HEK293 (cell line): Measurements from ENCODE around the gene BUB3.

Experiments used
- CTCF ChIA-PET: fragments of 350-600 bp; formaldehyde crosslinking; extraction: SDS; loops from one replicate; lab custom pipeline; 2021; ENCODE audit warnings: antibody characterized with exemption; lab: Yijun Ruan, JAX
- POLR2A ChIA-PET: fragments of 300-600 bp; formaldehyde crosslinking; extraction: SDS; loops from one replicate; lab custom pipeline; 2020; ENCODE audit warnings: antibody characterized with exemption, inconsistent platforms; lab: Yijun Ruan, JAX
- H3K27ac ChIP-seq: fragments of 200-500 bp; sonication (Bioruptor generic); 2 replicates; pipeline ENCODE4 v1.5.1; 2014; ENCODE audit warnings: low read depth, low read length, control low read depth, inconsistent platforms; ENCODE audit errors: extremely low read depth
- H3K36me3 ChIP-seq, 2 experiments: fragments of 200-500 bp in 1 of 2; sonication (Bioruptor generic) in 1 of 2; 1 replicate in 1 of 2; 2 replicates in 1 of 2; pipeline ENCODE4 v1.5.1; 2014 to 2017; ENCODE audit warnings: inconsistent platforms in 2 of 2, low read length in 2 of 2; ENCODE audit not compliant: control insufficient read depth in 2 of 2, insufficient read depth in 1 of 2
- H3K4me1 ChIP-seq: fragments of 200-500 bp; sonication (Bioruptor generic); 2 replicates; pipeline ENCODE4 v1.5.1; 2014; ENCODE audit warnings: mild to moderate bottlenecking, low read length, inconsistent platforms; ENCODE audit not compliant: control insufficient read depth, insufficient read depth
- H3K4me3 ChIP-seq: 2 replicates; pipeline ENCODE4 v1.5.1; 2011; ENCODE audit warnings: low read depth, mild to moderate bottlenecking, control low read depth, low read length, moderate library complexity
- H3K9me3 ChIP-seq: fragments of 200-500 bp; sonication (Bioruptor generic); 2 replicates; pipeline ENCODE4 v1.5.1; 2014; ENCODE audit warnings: low read depth, low read length, inconsistent platforms; ENCODE audit not compliant: control insufficient read depth, insufficient read depth
- GLI2 ChIP-seq: fragments of 450-650 bp; formaldehyde crosslinking; IDR thresholded peaks from 2 replicates; pipeline ENCODE4; 2017; ENCODE audit warnings: missing biosample characterization, missing genetic modification characterization, low read depth, borderline replicate concordance
- OSR2 ChIP-seq: fragments of 450-650 bp; formaldehyde crosslinking; IDR thresholded peaks from 2 replicates; pipeline ENCODE4 v1.5.1; 2016; ENCODE audit warnings: missing biosample characterization, missing genetic modification characterization
- PRDM1 ChIP-seq: fragments of 450-650 bp; formaldehyde crosslinking; IDR thresholded peaks from 2 replicates; pipeline ENCODE4; 2016; ENCODE audit warnings: missing biosample characterization, missing genetic modification characterization
- YY2 ChIP-seq: fragments of 450-650 bp; formaldehyde crosslinking; IDR thresholded peaks from 2 replicates; pipeline ENCODE4 v1.5.1; 2016; ENCODE audit warnings: missing biosample characterization, missing genetic modification characterization
- ZBTB7A ChIP-seq: fragments of 450-650 bp; formaldehyde crosslinking; IDR thresholded peaks from 2 replicates; pipeline ENCODE4 v1.5.1; 2016; ENCODE audit warnings: low read depth, missing biosample characterization, missing genetic modification characterization
- ZNF121 ChIP-seq: fragments of 450-650 bp; formaldehyde crosslinking; IDR thresholded peaks from 2 replicates; pipeline ENCODE4 v1.5.1; 2016; ENCODE audit warnings: missing biosample characterization, missing genetic modification characterization
- ZNF132 ChIP-seq: fragments of 450-650 bp; formaldehyde crosslinking; IDR thresholded peaks from 2 replicates; pipeline ENCODE4 v1.5.1; 2017; ENCODE audit warnings: missing biosample characterization, missing genetic modification characterization, borderline replicate concordance
- ZNF133 ChIP-seq: fragments of 450-650 bp; formaldehyde crosslinking; IDR thresholded peaks from 2 replicates; pipeline ENCODE4 v1.5.1; 2016; ENCODE audit warnings: missing biosample characterization, missing genetic modification characterization
- ZNF146 ChIP-seq: fragments of 450-650 bp; formaldehyde crosslinking; IDR thresholded peaks from 2 replicates; pipeline ENCODE4 v1.5.1; 2016; ENCODE audit warnings: missing biosample characterization, missing genetic modification characterization
- ZNF155 ChIP-seq: fragments of 450-650 bp; formaldehyde crosslinking; IDR thresholded peaks from 2 replicates; pipeline ENCODE4 v1.5.1; 2016; ENCODE audit warnings: missing biosample characterization, missing genetic modification characterization
- ZNF157 ChIP-seq: fragments of 450-650 bp; formaldehyde crosslinking; IDR thresholded peaks from 2 replicates; pipeline ENCODE4 v1.5.1; 2016; ENCODE audit warnings: missing biosample characterization, missing genetic modification characterization
- ZNF169 ChIP-seq: fragments of 450-650 bp; formaldehyde crosslinking; IDR thresholded peaks from 2 replicates; pipeline ENCODE4 v1.5.1; 2016; ENCODE audit warnings: missing biosample characterization, missing genetic modification characterization
- ZNF202 ChIP-seq: fragments of 450-650 bp; formaldehyde crosslinking; IDR thresholded peaks from 2 replicates; pipeline ENCODE4 v1.5.1; 2016; ENCODE audit warnings: missing biosample characterization, missing genetic modification characterization, borderline replicate concordance
- ZNF23 ChIP-seq: fragments of 450-650 bp; formaldehyde crosslinking; IDR thresholded peaks from 2 replicates; pipeline ENCODE4 v1.5.1; 2016; ENCODE audit warnings: missing biosample characterization, missing genetic modification characterization, borderline replicate concordance
- ZNF24 ChIP-seq: fragments of 450-650 bp; formaldehyde crosslinking; IDR thresholded peaks from 2 replicates; pipeline ENCODE4 v1.5.1; 2016; ENCODE audit warnings: missing biosample characterization, missing genetic modification characterization
- ZNF266 ChIP-seq: fragments of 450-650 bp; formaldehyde crosslinking; IDR thresholded peaks from 2 replicates; pipeline ENCODE4 v1.5.1; 2016; ENCODE audit warnings: missing biosample characterization, missing genetic modification characterization, low read depth
- ZNF416 ChIP-seq: fragments of 450-650 bp; formaldehyde crosslinking; IDR thresholded peaks from 2 replicates; pipeline ENCODE4 v1.5.1; 2016; ENCODE audit warnings: missing biosample characterization, missing genetic modification characterization
- ZNF473 ChIP-seq: fragments of 450-650 bp; formaldehyde crosslinking; IDR thresholded peaks from 2 replicates; pipeline ENCODE4 v1.5.1; 2017; ENCODE audit warnings: missing biosample characterization, missing genetic modification characterization
- ZNF530 ChIP-seq: fragments of 450-650 bp; formaldehyde crosslinking; IDR thresholded peaks from 2 replicates; pipeline ENCODE4 v1.5.1; 2016; ENCODE audit warnings: low read depth, missing biosample characterization, missing genetic modification characterization
- ZNF555 ChIP-seq: fragments of 450-650 bp; formaldehyde crosslinking; conservative IDR thresholded peaks from 2 replicates; pipeline ENCODE4 v1.5.1; 2017; ENCODE audit warnings: missing biosample characterization, mild to moderate bottlenecking, missing genetic modification characterization, inconsistent platforms
- ZNF561 ChIP-seq: fragments of 450-650 bp; IDR thresholded peaks from 2 replicates; pipeline ENCODE4 v1.5.1; 2018; ENCODE audit warnings: missing biosample characterization, missing genetic modification characterization, borderline replicate concordance
- ZNF629 ChIP-seq: fragments of 450-650 bp; formaldehyde crosslinking; IDR thresholded peaks from 2 replicates; pipeline ENCODE4 v1.5.1; 2017; ENCODE audit warnings: missing biosample characterization, missing genetic modification characterization
- ZNF658 ChIP-seq: fragments of 450-650 bp; formaldehyde crosslinking; IDR thresholded peaks from 2 replicates; pipeline ENCODE4; 2016; ENCODE audit warnings: missing biosample characterization, missing genetic modification characterization
- ZNF792 ChIP-seq: fragments of 450-650 bp; formaldehyde crosslinking; IDR thresholded peaks from 2 replicates; pipeline ENCODE4 v1.5.1; 2016; ENCODE audit warnings: missing biosample characterization, missing genetic modification characterization
- ZNF837 ChIP-seq: fragments of 450-650 bp; formaldehyde crosslinking; IDR thresholded peaks from 2 replicates; pipeline ENCODE4 v1.5.1; 2016; ENCODE audit warnings: missing biosample characterization, missing genetic modification characterization
- ZSCAN16 ChIP-seq: fragments of 450-650 bp; formaldehyde crosslinking; IDR thresholded peaks from 2 replicates; pipeline ENCODE4 v1.5.1; 2016; ENCODE audit warnings: missing biosample characterization, missing genetic modification characterization
- TF ChIP-seq, protein P1 (sequence below): fragments of 450-650 bp; formaldehyde crosslinking; IDR thresholded peaks from 2 replicates; pipeline ENCODE4 v1.5.1; 2017; ENCODE audit warnings: missing biosample characterization, mild to moderate bottlenecking, missing genetic modification characterization, moderate library complexity
- TF ChIP-seq, protein P2 (sequence below): sonication (generic); formaldehyde crosslinking; IDR thresholded peaks from 2 replicates; pipeline ENCODE4 v1.8.1; 2022; ENCODE audit warnings: mild to moderate bottlenecking, moderate library complexity, missing genetic modification reagents
- TF ChIP-seq, protein P3 (sequence below): fragments of 450-650 bp; formaldehyde crosslinking; IDR thresholded peaks from 2 replicates; pipeline ENCODE4 v1.5.1; 2016; ENCODE audit warnings: missing biosample characterization, missing genetic modification characterization

The BUB3 gene

DNA sequence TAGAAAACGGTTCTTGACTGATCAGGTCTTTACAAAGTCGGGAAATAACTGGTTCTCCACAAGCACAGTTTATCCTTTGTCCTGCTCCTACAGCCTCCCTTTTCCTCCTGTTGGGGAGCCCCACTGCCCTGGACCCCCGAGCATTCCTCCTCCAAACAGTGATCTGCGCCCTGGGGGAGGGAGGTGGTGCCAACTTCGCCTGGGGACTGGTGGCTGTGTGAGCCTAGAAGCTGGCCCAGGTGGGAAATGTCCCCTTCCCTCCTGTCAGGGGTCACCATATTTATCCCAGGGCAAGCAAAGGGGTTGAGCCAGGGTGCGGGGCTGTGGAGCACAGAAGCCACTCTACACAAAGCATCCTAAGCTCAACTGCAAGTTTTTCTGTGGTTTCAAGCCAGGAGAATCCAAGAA lies 13.2 kb upstream of the BUB3 start:
- TF ChIP-seq, protein P1, sequence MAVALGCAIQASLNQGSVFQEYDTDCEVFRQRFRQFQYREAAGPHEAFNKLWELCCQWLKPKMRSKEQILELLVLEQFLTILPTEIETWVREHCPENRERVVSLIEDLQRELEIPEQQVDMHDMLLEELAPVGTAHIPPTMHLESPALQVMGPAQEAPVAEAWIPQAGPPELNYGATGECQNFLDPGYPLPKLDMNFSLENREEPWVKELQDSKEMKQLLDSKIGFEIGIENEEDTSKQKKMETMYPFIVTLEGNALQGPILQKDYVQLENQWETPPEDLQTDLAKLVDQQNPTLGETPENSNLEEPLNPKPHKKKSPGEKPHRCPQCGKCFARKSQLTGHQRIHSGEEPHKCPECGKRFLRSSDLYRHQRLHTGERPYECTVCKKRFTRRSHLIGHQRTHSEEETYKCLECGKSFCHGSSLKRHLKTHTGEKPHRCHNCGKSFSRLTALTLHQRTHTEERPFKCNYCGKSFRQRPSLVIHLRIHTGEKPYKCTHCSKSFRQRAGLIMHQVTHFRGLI (tag by site-specific recombination), result no peak
- TF ChIP-seq PRDM1 (tag by site-specific recombination) (no peak), ZNF530 (tag by site-specific recombination) (no peak), ZNF24 (no peak), ZNF837 (tag by site-specific recombination) (no peak), ZNF133 (tag by site-specific recombination) (no peak), OSR2 (tag by site-specific recombination) (no peak), ZNF202 (no peak), ZNF146 (tag by site-specific recombination) (no peak), ZNF266 (tag by site-specific recombination) (no peak)
- Histone ChIP-seq H3K36me3 (no peaks in the 10 kb centered on the region), H3K4me3 (no peak overlapping the region), H3K4me1 (no peaks in the 10 kb centered on the region), H3K27ac (no peak overlapping the region), H3K9me3 (no peaks in the 10 kb centered on the region)
- POLR2A ChIA-PET, result interaction anchor here (0.6 kb wide), 1 partner anchor 352 kb away, joined by 7 read pairs; no protein-coding TSS in a partner anchor
- CTCF ChIA-PET, result no interaction called here

DNA sequence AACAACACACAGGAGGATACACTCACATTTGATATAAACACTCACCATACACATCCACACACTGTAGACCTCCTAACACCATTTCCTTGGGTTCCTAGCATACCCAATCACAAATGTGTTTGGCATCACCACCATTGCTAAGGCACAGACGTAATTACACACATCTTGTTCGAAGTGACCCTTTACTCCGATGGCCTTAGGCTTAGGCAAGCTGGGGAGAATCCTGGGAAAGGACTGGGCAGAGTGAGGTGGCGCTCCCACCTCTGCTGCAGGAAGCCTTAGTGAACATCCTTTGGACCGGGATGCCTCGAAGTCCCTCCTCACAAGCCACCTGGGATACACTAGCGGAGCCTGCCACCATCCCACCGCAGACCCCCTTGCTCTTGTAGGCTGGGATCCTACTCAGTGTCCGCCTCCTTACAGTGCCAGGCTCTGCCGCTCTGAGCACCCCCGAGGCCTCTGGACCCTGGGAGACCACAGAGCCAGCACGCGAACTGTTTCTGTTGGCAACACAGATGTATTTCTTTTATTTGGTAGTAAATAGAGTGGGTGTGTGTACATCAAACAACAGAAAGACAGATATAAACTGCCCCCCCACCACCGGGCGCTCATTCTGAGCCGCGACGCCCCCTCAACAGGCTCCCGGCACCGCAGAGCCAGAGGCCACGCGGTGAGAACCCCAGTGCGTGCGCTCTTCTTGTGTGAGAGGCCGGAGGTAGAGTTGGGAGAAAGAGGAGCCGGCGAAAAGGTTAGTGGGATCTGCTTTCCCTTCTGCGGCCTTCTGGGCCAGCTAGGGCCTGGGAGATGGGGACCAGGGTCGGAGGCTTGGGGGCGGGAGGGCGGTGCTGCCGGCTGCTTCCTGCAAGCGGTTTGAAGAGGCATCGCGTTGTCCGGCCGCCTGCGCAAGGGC lies 12.2 kb upstream of the BUB3 start:
- no peak overlapping the region for H3K27ac ChIP-seq
- no peaks in the 10 kb centered on the region for H3K36me3 ChIP-seq
- no peak for TF ChIP-seq ZNF658
- TF ChIP-seq, protein P2, sequence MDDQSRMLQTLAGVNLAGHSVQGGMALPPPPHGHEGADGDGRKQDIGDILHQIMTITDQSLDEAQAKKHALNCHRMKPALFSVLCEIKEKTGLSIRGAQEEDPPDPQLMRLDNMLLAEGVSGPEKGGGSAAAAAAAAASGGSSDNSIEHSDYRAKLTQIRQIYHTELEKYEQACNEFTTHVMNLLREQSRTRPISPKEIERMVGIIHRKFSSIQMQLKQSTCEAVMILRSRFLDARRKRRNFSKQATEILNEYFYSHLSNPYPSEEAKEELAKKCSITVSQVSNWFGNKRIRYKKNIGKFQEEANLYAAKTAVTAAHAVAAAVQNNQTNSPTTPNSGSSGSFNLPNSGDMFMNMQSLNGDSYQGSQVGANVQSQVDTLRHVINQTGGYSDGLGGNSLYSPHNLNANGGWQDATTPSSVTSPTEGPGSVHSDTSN (CRISPR knock-in tag), result no peak
- TF ChIP-seq ZNF132 (tag by site-specific recombination), result no peak
- no peak for TF ChIP-seq ZNF792 (tag by site-specific recombination)
- no peak for TF ChIP-seq ZNF157 (tag by site-specific recombination)
- no peak for TF ChIP-seq ZNF629 (tag by site-specific recombination)
- no peak for TF ChIP-seq ZNF155 (tag by site-specific recombination)
- no peak for TF ChIP-seq ZNF561
- no peak for TF ChIP-seq ZNF555 (tag by site-specific recombination)
- no peak for TF ChIP-seq ZNF23
- no peak for TF ChIP-seq YY2 (tag by site-specific recombination)
- TF ChIP-seq ZNF416, result no peak
- TF ChIP-seq ZNF473 (tag by site-specific recombination), result no peak
- no peak for TF ChIP-seq ZBTB7A (tag by site-specific recombination)
- TF ChIP-seq, protein P3, sequence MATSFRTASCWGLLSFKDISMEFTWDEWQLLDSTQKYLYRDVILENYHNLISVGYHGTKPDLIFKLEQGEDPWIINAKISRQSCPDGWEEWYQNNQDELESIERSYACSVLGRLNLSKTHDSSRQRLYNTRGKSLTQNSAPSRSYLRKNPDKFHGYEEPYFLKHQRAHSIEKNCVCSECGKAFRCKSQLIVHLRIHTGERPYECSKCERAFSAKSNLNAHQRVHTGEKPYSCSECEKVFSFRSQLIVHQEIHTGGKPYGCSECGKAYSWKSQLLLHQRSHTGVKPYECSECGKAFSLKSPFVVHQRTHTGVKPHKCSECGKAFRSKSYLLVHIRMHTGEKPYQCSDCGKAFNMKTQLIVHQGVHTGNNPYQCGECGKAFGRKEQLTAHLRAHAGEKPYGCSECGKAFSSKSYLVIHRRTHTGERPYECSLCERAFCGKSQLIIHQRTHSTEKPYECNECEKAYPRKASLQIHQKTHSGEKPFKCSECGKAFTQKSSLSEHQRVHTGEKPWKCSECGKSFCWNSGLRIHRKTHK (tag by site-specific recombination), result no peak
- no peak for TF ChIP-seq ZSCAN16 (tag by site-specific recombination)
- TF ChIP-seq ZNF121, result no peak
- TF ChIP-seq ZNF266 (tag by site-specific recombination), result no peak
- TF ChIP-seq ZNF169, result no peak
- no peak for TF ChIP-seq GLI2 (tag by site-specific recombination)
- POLR2A ChIA-PET, result no interaction called here
- CTCF ChIA-PET, result no interaction called here
- H3K9me3 ChIP-seq, result no peaks in the 10 kb centered on the region
- no peaks in the 10 kb centered on the region for H3K4me1 ChIP-seq
- H3K4me3 ChIP-seq, result no peak overlapping the region
